Stimulated activated CD4-positive, alpha-beta T cell treated with anti-CD3 and anti-CD28 coated beads, Interleukin-1b, Interleukin-23, amount 100 ng/mL, for 24 hours (primary cell): ENCODE data around the gene TARP.
"Not testable (repeated sequence)": the region's sequence is repeated elsewhere in the genome, so short reads cannot be mapped to it uniquely, and the experiment has no call there.

Source experiments
- DNase-seq, 4 experiments: peaks; one replicate each; pipeline ENCODE4 v3.0.0-alpha.2; 2020; ENCODE audit warnings: low read depth in 4 of 4, low spot score in 1 of 4

TARP gene

GRCh38 chr7:38299275-38299931, 26.0 kb upstream of the TARP start:
- no peak for DNase-seq

- no peak for DNase-seq
Measured at GRCh38 chr7:38296059-38296857, 22.8 kb upstream of the TARP start.

- DNase-seq = no peak
Measured at GRCh38 chr7:38294926-38295325, 21.5 kb upstream of the TARP start.

GRCh38 chr7:38292442-38292841, 19.0 kb upstream of the TARP start:
- DNase-seq = no peak

- no peak for DNase-seq
Measured at GRCh38 chr7:38291650-38292049, 18.2 kb upstream of the TARP start.

- DNase-seq = no peak
Measured at GRCh38 chr7:38291117-38291647, 17.7 kb upstream of the TARP start.

GRCh38 chr7:38284553-38284952, 11.1 kb upstream of the TARP start:
- DNase-seq = no peak

- DNase-seq = no peak
Measured at GRCh38 chr7:38283809-38284208, 10.4 kb upstream of the TARP start.

GRCh38 chr7:38283107-38283506, 9.7 kb upstream of the TARP start:
- no peak for DNase-seq

- DNase-seq = no peak
Measured at GRCh38 chr7:38282081-38282480, 8.6 kb upstream of the TARP start.

- DNase-seq = no peak
Measured at GRCh38 chr7:38281266-38281665, 7.8 kb upstream of the TARP start.

- DNase-seq = no peak
Measured at GRCh38 chr7:38280707-38281106, 7.3 kb upstream of the TARP start.

GRCh38 chr7:38280000-38280399, 6.6 kb upstream of the TARP start:
- no peak for DNase-seq

- DNase-seq = no peak
Measured at GRCh38 chr7:38276096-38276877, 2.9 kb upstream of the TARP start.

GRCh38 chr7:38274927-38275620, 1.6 kb upstream of the TARP start:
- DNase-seq = no peak

GRCh38 chr7:38274486-38274885, 1.1 kb upstream of the TARP start:
- no peak for DNase-seq

- DNase-seq = not testable (repeated sequence)
Measured at GRCh38 chr7:38270405-38270804, 3.0 kb downstream of the TARP start.

GRCh38 chr7:38269704-38270346, 3.6 kb downstream of the TARP start:
- DNase-seq = not testable (repeated sequence)

GRCh38 chr7:38265958-38266357, 7.5 kb downstream of the TARP start:
- not testable (repeated sequence) for DNase-seq

GRCh38 chr7:38264602-38265001, 8.8 kb downstream of the TARP start:
- DNase-seq = not testable (repeated sequence)

- DNase-seq = not testable (repeated sequence)
Measured at GRCh38 chr7:38263274-38263673, 10.2 kb downstream of the TARP start.
